Measurements from ENCODE around the gene NAGS.
"Not testable (repeated sequence)": the region's sequence is repeated elsewhere in the genome, so short reads cannot be mapped to it uniquely, and the experiment has no call there.

The NAGS gene

GRCh38 chr17:44005527-44006271 lies 1.3 kb downstream of the NAGS start:
- peak in 3 of 10 donors; percentile 69 to 83 (median 82) for DNase-seq
- intact Hi-C loops (cut with DNase I), result no loop called here

GRCh38 chr17:44006272-44006597 lies 1.8 kb downstream of the NAGS start:
- intact Hi-C loops (cut with DNase I), result no loop called here
- DNase-seq, result peak in 2 of 10 donors; percentile 66 to 77

GRCh38 chr17:44006598-44007345 lies 2.4 kb downstream of the NAGS start:
- intact Hi-C loops (cut with DNase I), result no loop called here
- peak; percentile 55 to 94 (median 74) for DNase-seq

- peak in 3 of 10 donors; percentile 28 to 81 (median 72) for DNase-seq
- intact Hi-C loops (cut with DNase I), result no loop called here
These were observed 3.2 kb downstream of the NAGS start for GRCh38 chr17:44007346-44008204.

GRCh38 chr17:44008205-44008909 lies 3.9 kb downstream of the NAGS start:
- intact Hi-C loops (cut with DNase I), result no loop called here

GRCh38 chr17:44010966-44011647 lies 6.7 kb downstream of the NAGS start:
- intact Hi-C loops (cut with DNase I), result loop anchor here (10.0 kb wide), 2 partner anchors 54 to 526 kb away; partner anchors contain the start of genes DHX8 and LSM12

More at GRCh38 chr17:44008205-44008909, 3.9 kb downstream of the NAGS start:
- peak in 3 of 10 donors; percentile 10 to 62 (median 44) for DNase-seq

GRCh38 chr17:44011876-44012275 lies 7.5 kb downstream of the NAGS start:
- DNase-seq, result peak in 3 of 10 donors; percentile 37 to 43 (median 43)
- intact Hi-C loops (cut with DNase I), result loop anchor here (10.0 kb wide), 2 partner anchors 53 to 527 kb away; partner anchors contain the start of genes DHX8 and LSM12

More at GRCh38 chr17:44010966-44011647, 6.7 kb downstream of the NAGS start:
- DNase-seq, result peak in 3 of 10 donors; percentile 8 to 56 (median 42)

- intact Hi-C loops (cut with DNase I), result loop anchor here (10.0 kb wide), 2 partner anchors 52 to 528 kb away; partner anchors contain the start of genes DHX8 and LSM12
- peak in 3 of 10 donors; percentile 1 to 75 (median 18) for DNase-seq
These were observed 8.0 kb downstream of the NAGS start for GRCh38 chr17:44012391-44012790.

GRCh38 chr17:44012874-44013273 lies 8.5 kb downstream of the NAGS start:
- intact Hi-C loops (cut with DNase I), result loop anchor here (10.0 kb wide), 2 partner anchors 52 to 528 kb away; partner anchors contain the start of genes DHX8 and LSM12
- peak in 2 of 10 donors; percentile 39 to 76 for DNase-seq

- intact Hi-C loops (cut with DNase I), result loop anchor here (10.0 kb wide), 2 partner anchors 51 to 529 kb away; partner anchors contain the start of genes DHX8 and LSM12
- peak in 2 of 10 donors; percentile 1 to 81 for DNase-seq
These were observed 9.7 kb downstream of the NAGS start for GRCh38 chr17:44014133-44014436.

- intact Hi-C loops (cut with DNase I), result loop anchor here (10.0 kb wide), 2 partner anchors 50 to 530 kb away; partner anchors contain the start of genes DHX8 and LSM12
These were observed 10.2 kb downstream of the NAGS start, which contains the start of gene TMEM101 for GRCh38 chr17:44014437-44015172. TMEM101 (minus strand) TSS chr17:44014963; CDS start chr17:44014952, 11 bp downstream.

GRCh38 chr17:44021227-44021626 lies 16.8 kb downstream of the NAGS start:
- intact Hi-C loops (cut with DNase I); DNase-seq: not testable (repeated sequence)

More at GRCh38 chr17:44014437-44015172, 10.2 kb downstream of the NAGS start, which contains the start of gene TMEM101:
- DNase-seq, result peak; percentile 85 to 98 (median 91)

- DNase-seq, result peak in 1 of 10 donors; percentile 16
- intact Hi-C loops (cut with DNase I), result no loop called here
These were observed 17.8 kb downstream of the NAGS start for GRCh38 chr17:44022246-44022645.

GRCh38 chr17:44023545-44024270 lies 19.3 kb downstream of the NAGS start:
- no peak for DNase-seq
- intact Hi-C loops (cut with DNase I), result no loop called here

- DNase-seq, result peak in 3 of 10 donors; percentile 22 to 87 (median 83)
- intact Hi-C loops (cut with DNase I), result no loop called here
These were observed 19.8 kb downstream of the NAGS start for GRCh38 chr17:44024271-44024663.

- intact Hi-C loops (cut with DNase I), result no loop called here
- DNase-seq, result no peak
These were observed 20.4 kb downstream of the NAGS start for GRCh38 chr17:44024853-44025252.

GRCh38 chr17:44029736-44030135 lies 25.3 kb downstream of the NAGS start:
- intact Hi-C loops (cut with DNase I), result no loop called here
- DNase-seq, result no peak

Data from posterior cingulate gyrus (tissue), 11 donors.